IgD-negative memory B cell (primary cell): ENCODE data around the gene SIPA1L3. TPM values are rescaled to one million over a fixed set of nuclear protein-coding genes. Genes with fewer than 3 reads are reported as not detected.
"Not testable (repeated sequence)": the region's sequence is repeated elsewhere in the genome, so short reads cannot be mapped to it uniquely, and the experiment has no call there.

Source experiments
- H3K27ac Mint-ChIP-seq, 3 donors: one replicate each; pipeline ENCODE4 v1.8.0; 2020 to 2022; ENCODE audit warnings: mild to moderate bottlenecking in 3 of 3, mixed read lengths in 3 of 3, moderate library complexity in 1 of 3
- H3K27me3 Mint-ChIP-seq: one replicate; pipeline ENCODE4 v1.8.0; 2021; ENCODE audit warnings: mixed read lengths
- H3K36me3 Mint-ChIP-seq: one replicate; pipeline ENCODE4 v1.8.0; 2020; ENCODE audit warnings: mild to moderate bottlenecking, mixed read lengths
- H3K4me1 Mint-ChIP-seq, 3 donors: one replicate each; pipeline ENCODE4 v1.8.0; 2020 to 2022; ENCODE audit warnings: mixed read lengths in 3 of 3, mild to moderate bottlenecking in 1 of 3
- H3K4me3 Mint-ChIP-seq, 4 donors: one replicate each; pipeline ENCODE4 v1.8.0; 2020 to 2022; ENCODE audit warnings: mild to moderate bottlenecking in 4 of 4, mixed read lengths in 4 of 4, moderate library complexity in 3 of 4
- H3K9me3 Mint-ChIP-seq, 3 donors: one replicate each; pipeline ENCODE4 v1.8.0; 2020 to 2021; ENCODE audit warnings: mixed read lengths in 3 of 3, mild to moderate bottlenecking in 1 of 3
- polyA plus RNA-seq: library from polyadenylated mRNA; unstranded; fragments of 300-500 nt; fragmentation: Illumina TruSeq; gene quantifications from one replicate; pipeline ENCODE4 v1.2.3, GENCODE V29; 2021

Gene SIPA1L3
- polyA plus RNA-seq, 1 donor from 2014 or later = 13.6 TPM

DNA sequence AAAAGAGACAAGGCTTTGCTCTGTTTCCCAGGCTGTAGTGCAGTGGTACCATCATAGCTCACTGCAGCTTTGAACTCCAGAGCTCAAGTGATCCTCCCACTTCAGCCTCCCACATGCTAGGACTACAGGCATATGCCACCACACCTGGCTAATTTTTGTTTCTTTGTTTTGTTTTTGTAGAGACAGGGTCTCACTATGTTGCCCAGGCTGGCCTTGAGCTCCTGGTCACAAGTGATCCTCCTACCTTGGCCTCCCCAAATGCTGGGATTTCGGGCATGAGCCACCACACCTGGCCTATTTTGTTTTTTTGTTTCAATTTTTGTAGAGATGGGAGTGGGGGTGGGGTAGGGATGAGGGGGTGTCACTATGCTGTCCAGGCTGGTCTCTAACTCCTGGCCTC is 7.6 kb upstream of the SIPA1L3 start:
- peaks cover 9 to 16% (median 11%) of the 10 kb centered on the region in 3 donors for H3K4me1 Mint-ChIP-seq
- no peaks in the 10 kb centered on the region for H3K27me3 Mint-ChIP-seq
- H3K4me3 Mint-ChIP-seq = peak overlapping the region in 1 of 4 donors; percentile 39
- H3K9me3 Mint-ChIP-seq = no peaks in the 10 kb centered on the region
- no peak overlapping the region for H3K27ac Mint-ChIP-seq
- no peaks in the 10 kb centered on the region for H3K36me3 Mint-ChIP-seq

DNA sequence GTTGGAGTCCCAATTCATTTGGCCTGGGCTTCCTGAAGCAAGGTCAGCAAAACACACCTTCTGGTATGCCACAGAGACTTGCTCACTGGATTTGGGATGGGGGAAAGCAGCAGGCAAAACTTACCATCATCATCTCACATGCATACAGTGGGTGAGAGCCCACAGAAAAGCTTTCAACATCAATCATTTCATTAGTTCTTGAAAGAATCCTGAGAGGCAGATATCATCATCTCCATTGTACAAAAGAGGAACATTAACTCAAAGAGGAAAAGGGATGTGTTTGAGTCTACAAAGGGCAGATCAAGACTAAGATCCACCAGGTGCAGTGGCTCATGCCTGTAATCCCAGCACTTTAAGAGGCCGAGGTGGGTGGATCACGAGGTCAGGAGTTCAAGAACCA is 7.0 kb upstream of the SIPA1L3 start:
- H3K4me3 Mint-ChIP-seq = no peak overlapping the region
- H3K9me3 Mint-ChIP-seq = no peaks in the 10 kb centered on the region
- no peak overlapping the region for H3K27ac Mint-ChIP-seq
- H3K27me3 Mint-ChIP-seq = no peaks in the 10 kb centered on the region
- H3K36me3 Mint-ChIP-seq = no peaks in the 10 kb centered on the region
- peaks cover 9 to 16% (median 11%) of the 10 kb centered on the region in 3 donors for H3K4me1 Mint-ChIP-seq

DNA sequence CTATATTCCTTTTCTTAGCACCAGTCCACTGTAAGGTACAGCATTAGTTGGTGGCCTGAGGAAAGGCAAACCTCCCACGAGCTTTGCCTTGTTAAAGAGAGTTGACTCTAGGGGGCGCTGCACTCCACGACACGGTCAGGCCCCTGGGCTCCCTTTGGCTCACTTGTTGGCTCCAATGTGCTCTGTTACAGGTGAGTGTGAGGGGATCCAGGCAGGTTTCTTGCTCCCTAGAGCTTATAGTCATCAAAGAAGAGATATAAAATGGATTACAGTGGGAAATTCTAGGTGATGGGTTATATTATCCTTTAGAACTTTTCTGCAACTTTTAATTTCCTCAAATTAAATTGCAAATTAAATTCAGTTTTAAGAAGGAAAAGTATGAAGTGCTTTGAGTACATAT is 4.3 kb upstream of the SIPA1L3 start:
- H3K27ac Mint-ChIP-seq = peak overlapping the region in 2 of 3 donors; percentile 40 to 83
- H3K27me3 Mint-ChIP-seq = no peaks in the 10 kb centered on the region
- peak overlapping the region in 3 of 4 donors; percentile 36 to 75 (median 49) for H3K4me3 Mint-ChIP-seq
- H3K9me3 Mint-ChIP-seq = no peaks in the 10 kb centered on the region
- H3K4me1 Mint-ChIP-seq = peaks cover 16 to 29% (median 20%) of the 10 kb centered on the region in 3 donors
- no peaks in the 10 kb centered on the region for H3K36me3 Mint-ChIP-seq

DNA sequence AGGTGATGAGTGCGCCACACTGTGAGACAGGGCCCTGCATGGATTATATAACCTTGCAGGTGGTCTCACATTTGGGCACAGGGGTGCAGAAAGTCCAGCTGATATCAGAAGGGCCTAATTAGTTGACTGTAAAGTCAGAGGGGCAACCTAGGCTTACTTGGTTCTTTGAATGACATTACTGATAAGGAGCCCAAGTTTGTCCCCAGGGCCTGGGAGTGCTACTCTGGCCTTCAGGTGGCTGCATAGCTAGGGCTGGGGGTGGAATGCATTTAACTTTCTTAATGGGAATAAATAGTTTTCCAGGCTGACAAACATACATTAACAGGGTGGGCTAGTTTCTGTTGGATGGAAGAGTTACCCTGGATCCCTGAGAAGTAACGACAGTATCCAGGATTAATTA is 3.9 kb upstream of the SIPA1L3 start:
- no peaks in the 10 kb centered on the region for H3K36me3 Mint-ChIP-seq
- no peaks in the 10 kb centered on the region for H3K9me3 Mint-ChIP-seq
- no peaks in the 10 kb centered on the region for H3K27me3 Mint-ChIP-seq
- peak overlapping the region in 2 of 3 donors; percentile 1 to 83 for H3K27ac Mint-ChIP-seq
- H3K4me3 Mint-ChIP-seq = peak overlapping the region in 1 of 4 donors; percentile 75
- peaks cover 19 to 31% (median 23%) of the 10 kb centered on the region in 3 donors for H3K4me1 Mint-ChIP-seq

DNA sequence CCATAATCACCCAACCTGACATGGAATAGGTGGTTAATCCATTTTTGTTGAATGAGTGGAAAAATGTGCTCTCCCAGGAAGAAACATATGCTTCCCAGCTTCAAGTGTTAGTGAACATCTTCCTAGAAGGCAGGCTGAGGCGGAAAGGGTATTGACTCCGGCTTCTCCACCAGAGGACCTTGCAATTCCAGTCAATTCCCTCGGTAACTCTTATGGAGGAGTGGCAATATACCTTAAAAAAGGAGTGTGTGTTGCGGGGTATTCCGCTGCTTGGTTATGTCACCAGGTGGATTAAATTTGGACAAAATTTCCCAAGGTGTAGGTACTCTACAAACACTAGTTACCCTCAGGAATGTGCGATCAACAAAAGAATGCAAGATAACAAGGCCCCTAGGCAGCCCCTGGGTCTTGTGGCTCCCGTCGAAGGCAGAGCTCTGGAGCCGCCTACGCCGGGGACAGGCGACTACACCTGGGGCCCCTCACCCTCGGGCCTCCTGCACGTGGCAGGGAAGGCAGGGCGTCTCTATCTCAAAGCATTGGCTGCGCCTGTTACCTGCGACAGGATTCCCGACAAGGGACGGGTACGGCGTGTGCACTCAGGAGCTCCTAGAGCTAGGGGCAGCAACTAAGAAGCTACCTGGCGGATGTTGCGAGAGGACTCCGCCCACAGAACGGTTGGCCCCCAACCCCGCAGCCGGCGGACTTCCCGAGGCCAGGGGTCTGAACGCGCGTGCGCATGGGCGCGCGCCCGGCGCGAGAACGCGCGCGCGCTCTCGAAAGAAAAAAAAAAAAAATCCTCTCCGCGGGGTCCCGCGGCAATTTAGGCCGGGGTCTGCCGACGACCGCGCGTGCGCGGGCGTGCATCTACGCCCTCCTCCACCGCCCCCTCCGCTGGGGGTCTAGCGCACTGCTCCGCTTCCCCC is 801 bp upstream of the SIPA1L3 start, which contains the start of gene WDR87:
Gene WDR87, minus strand, starts transcription at position 649 of the 923 bp plus-strand sequence. CDS start 8,355 bp downstream, outside the sequence.
- H3K9me3 Mint-ChIP-seq = no peaks in the 10 kb centered on the region
- no peaks in the 10 kb centered on the region for H3K36me3 Mint-ChIP-seq
- H3K4me1 Mint-ChIP-seq = peaks cover 37 to 48% (median 42%) of the 10 kb centered on the region in 3 donors
- no peaks in the 10 kb centered on the region for H3K27me3 Mint-ChIP-seq
- H3K27ac Mint-ChIP-seq = peak within 1 kb of the TSS; percentile 93 to 97 (median 94)
- H3K4me3 Mint-ChIP-seq = peak within 1 kb of the TSS; percentile 95 to 99 (median 98)

DNA sequence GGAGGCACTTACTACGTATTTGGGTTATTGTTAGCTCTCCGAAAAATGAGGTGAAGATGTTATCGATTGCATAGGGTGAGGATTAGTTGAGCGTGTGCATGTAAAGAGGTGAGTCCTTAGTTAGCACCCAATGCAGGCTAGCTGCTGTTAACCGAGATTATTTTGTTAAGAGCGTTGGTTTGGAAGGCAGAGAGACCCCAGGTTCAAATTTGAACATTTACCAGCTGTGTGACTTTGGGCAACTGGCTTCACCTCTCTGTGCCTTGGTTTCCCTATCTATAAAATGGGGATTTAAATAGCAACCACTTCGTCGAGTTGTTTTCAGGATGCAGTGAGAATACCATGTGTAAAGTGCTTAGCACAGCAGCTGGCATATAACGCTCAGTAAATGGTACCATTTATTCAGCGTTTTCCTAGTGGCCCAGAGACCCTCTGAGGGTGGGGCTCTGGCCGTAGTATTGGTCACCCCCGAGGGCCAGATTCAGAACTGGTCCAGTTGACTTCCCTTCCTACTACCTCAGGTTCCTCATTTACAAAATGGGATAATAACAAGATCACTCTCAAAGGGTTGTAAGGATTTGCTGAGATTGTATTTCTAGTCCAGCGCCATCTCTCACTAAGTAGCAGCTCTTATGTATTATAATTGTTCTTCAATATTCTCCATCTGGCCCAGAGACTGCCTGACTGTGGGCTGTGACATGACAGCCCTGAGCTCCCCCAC is 887 bp downstream of the SIPA1L3 start:
- H3K9me3 Mint-ChIP-seq = no peaks in the 10 kb centered on the region
- H3K27me3 Mint-ChIP-seq = no peaks in the 10 kb centered on the region
- peaks cover 46 to 55% (median 53%) of the 10 kb centered on the region in 3 donors for H3K4me1 Mint-ChIP-seq
- peak overlapping the region; percentile 62 to 97 (median 76) for H3K27ac Mint-ChIP-seq
- peak overlapping the region; percentile 95 to 99 (median 98) for H3K4me3 Mint-ChIP-seq
- peaks cover 2% of the 10 kb centered on the region for H3K36me3 Mint-ChIP-seq

DNA sequence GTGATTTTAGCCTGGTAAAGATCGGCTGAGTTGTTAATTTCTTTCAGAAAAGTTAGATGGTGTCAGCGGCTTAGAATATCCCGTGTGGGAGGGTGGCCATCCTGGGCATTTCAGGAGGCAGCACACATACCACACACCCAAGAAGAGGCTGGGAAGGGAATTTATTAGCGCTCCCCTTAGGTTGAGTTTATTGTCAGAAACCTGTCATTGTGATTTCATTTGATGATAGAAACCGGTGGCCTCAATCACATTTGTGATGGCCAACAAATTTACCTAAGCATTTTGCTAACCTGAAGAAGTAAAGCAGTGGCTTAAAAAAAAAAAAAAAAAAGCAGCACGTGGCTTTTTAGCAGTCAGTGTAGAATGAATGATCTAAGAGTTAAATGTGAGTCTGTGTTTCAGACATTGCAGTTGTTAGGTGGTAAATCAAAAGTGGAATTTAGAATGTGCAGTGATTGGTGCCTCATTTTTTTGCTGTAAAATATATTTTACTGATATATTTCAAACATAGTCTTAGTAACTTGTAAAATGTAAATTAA is 2.7 kb downstream of the SIPA1L3 start:
- Mint-ChIP-seq H3K4me3 (peak overlapping the region in 3 of 4 donors; percentile 86 to 99 (median 99)), H3K27ac (peak overlapping the region; percentile 63 to 97 (median 87)), H3K36me3 (peaks cover 3% of the 10 kb centered on the region), H3K4me1 (peaks cover 57 to 61% (median 57%) of the 10 kb centered on the region in 3 donors), H3K27me3 (no peaks in the 10 kb centered on the region), H3K9me3 (no peaks in the 10 kb centered on the region)

DNA sequence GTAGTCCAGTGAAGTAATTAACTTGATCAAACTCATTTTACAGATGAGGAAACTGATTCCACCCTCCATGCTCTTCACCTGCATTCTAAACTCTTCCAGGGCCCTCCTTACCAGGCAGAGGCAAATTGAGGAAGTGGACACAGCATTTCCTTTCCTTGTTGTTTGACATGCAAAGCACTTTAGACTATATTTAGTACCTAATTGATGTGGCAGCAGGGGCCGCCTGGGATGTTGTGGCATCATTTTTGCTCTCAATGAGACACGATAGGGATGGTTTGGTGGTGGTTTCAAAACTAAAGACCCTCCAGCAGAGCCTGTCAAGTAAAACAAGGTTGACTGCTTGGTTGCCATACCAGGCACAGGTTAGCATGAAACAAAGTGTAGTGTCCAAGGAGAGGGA is 7.9 kb downstream of the SIPA1L3 start:
- peaks cover 11% of the 10 kb centered on the region for H3K36me3 Mint-ChIP-seq
- H3K27me3 Mint-ChIP-seq = no peaks in the 10 kb centered on the region
- peak overlapping the region; percentile 46 to 91 (median 87) for H3K27ac Mint-ChIP-seq
- H3K9me3 Mint-ChIP-seq = no peaks in the 10 kb centered on the region
- peak overlapping the region; percentile 66 to 97 (median 82) for H3K4me3 Mint-ChIP-seq
- peaks cover 45 to 58% (median 53%) of the 10 kb centered on the region in 3 donors for H3K4me1 Mint-ChIP-seq

DNA sequence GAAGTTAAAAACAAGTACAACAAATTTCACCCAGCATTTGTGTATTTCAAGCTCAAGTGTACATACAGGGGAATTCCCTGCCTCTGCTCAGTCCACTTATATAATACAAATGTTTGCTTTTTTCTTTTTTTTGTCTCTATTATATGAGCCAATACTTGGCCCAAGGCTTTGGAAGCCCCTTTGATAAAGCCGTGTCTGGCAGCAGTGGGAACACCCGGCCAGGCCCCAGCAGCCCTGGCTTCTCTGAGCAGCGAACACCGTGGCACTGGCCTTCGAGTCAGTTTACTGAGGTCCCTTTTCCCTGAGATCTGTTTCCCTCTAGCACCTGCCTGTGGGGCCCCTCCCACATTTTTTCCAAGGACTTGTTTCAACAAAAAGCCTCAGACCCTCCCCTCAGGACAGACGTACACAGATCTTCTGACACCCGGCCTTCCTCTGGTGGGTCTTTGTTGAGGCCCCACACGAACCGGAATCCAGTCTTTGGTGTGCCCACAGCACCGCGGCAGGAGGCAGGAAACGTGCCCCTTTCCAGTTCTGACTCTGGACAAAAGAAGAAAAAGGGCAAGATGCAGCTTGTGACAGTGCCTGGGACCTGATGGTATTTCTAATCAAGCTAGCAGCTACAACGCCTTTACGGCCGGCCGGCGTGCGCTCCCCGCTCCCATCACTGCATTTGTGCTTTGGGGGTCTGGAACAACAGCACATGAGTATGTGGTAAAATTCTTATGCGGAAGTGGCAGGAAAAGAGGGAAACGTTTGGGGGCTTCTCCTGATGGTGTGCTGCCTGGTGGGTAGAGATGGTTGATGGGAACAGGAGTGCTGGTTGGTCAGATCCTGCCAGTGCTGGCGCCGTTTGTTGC is 13.8 kb downstream of the SIPA1L3 start:
- peak overlapping the region; percentile 87 to 96 (median 91) for H3K27ac Mint-ChIP-seq
- H3K9me3 Mint-ChIP-seq = peaks cover 0 to 2% (median 0%) of the 10 kb centered on the region in 3 donors
- peaks cover 5% of the 10 kb centered on the region for H3K36me3 Mint-ChIP-seq
- H3K4me1 Mint-ChIP-seq = peaks cover 35 to 50% (median 48%) of the 10 kb centered on the region in 3 donors
- no peaks in the 10 kb centered on the region for H3K27me3 Mint-ChIP-seq
- peak overlapping the region; percentile 61 to 93 (median 75) for H3K4me3 Mint-ChIP-seq

DNA sequence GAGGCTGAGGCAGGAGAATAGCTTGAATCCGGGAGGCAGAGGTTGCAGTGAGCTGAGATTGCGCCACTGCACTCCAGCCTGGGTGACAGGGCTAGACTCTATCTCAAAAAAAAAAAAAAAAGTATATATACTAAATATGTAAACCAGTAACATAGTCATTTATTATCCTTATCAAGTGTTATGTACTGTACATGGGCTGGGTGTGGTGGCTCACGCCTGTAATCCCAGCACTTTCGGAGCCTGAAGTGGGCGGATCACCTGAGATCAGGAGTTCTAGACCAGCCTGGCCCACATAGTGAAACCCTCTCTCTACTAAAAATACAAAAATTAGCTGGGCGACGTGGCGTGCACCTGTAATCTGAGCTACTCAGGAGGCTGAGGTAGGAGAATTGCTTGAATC is 17.6 kb downstream of the SIPA1L3 start:
- H3K27me3 Mint-ChIP-seq, H3K9me3 Mint-ChIP-seq, H3K36me3 Mint-ChIP-seq: not testable (repeated sequence)
- peak overlapping the region in 1 of 3 donors; percentile 68 for H3K27ac Mint-ChIP-seq
- H3K4me1 Mint-ChIP-seq = peaks cover 37 to 61% (median 58%) of the 10 kb centered on the region in 3 donors
- H3K4me3 Mint-ChIP-seq = peak overlapping the region in 2 of 4 donors; percentile 10 to 65

DNA sequence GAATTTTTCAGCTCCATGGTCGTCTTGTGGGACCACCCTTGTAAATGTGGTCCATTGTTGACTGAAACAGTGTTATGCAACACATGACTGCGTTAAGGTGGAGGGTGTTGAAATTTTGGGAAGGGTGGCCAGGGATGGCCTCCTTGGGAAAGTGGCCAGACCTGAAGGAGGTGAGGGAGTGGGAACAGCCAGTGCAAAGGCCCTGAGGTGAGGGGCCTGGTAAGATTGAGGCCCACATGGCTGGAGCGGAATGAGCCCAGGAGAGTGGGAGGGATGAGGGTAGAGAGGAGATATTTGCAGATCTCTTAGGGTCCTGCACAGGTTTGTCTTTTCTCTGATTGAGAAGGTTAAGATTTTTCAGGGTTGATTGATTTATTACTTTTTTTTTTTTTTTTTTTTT is 18.2 kb downstream of the SIPA1L3 start:
- Mint-ChIP-seq H3K4me3 (peak overlapping the region; percentile 10 to 48 (median 20)), H3K4me1 (peaks cover 34 to 63% (median 56%) of the 10 kb centered on the region in 3 donors), H3K9me3 (peaks cover 0 to 2% (median 0%) of the 10 kb centered on the region in 3 donors), H3K27me3 (no peaks in the 10 kb centered on the region), H3K27ac (peak overlapping the region in 2 of 3 donors; percentile 38 to 68), H3K36me3 (peaks cover 2% of the 10 kb centered on the region)

DNA sequence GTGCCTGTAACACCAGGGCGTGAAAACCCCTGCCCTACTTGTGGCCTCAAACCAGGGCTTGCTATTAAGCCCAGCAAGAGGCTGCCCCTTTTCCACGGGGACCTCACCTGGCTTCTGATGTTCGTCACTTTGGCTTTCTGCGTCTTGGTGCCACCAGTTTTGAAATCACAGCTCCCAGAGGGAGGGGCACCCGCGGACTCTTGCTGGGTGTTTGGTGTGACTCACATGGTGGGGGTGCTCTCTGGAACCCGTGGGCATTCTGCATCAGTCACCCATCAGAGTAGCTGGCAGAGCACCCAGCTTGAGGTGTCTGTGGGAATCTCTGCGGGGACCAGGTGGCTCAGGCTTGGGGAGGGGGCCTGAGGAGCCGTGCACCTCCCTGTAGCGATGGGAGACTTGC is 19.2 kb downstream of the SIPA1L3 start:
- Mint-ChIP-seq H3K36me3 (peaks cover 2% of the 10 kb centered on the region), H3K27me3 (no peaks in the 10 kb centered on the region), H3K4me3 (peak overlapping the region; percentile 32 to 87 (median 71)), H3K9me3 (peaks cover 0 to 2% (median 0%) of the 10 kb centered on the region in 3 donors), H3K4me1 (peaks cover 24 to 59% (median 55%) of the 10 kb centered on the region in 3 donors), H3K27ac (peak overlapping the region; percentile 38 to 87 (median 77))

DNA sequence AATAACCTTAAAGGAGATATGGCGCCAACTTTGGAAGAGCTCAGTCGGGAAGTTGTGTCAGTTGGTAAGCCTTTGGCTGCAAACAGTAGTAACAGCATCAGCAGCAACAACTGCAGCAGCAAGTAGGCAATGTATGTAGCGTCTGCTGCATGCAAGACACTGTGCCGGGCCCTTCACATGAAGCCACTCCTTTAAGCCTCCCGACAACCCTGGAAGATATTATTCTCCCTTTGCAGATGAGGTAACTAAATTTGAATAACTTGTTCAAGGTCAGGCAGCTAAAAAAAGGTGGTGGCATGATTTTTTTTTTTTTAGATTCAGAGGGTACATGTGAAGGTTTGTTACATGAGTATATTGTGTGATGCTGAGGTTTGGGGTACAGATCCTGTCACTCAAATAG is 19.7 kb downstream of the SIPA1L3 start:
- Mint-ChIP-seq H3K4me3 (peak overlapping the region; percentile 32 to 87 (median 71)), H3K9me3 (peaks cover 0 to 2% (median 0%) of the 10 kb centered on the region in 3 donors), H3K4me1 (peaks cover 24 to 57% (median 55%) of the 10 kb centered on the region in 3 donors), H3K27ac (peak overlapping the region; percentile 38 to 87 (median 77)), H3K27me3 (no peaks in the 10 kb centered on the region), H3K36me3 (peaks cover 2% of the 10 kb centered on the region)
